NCI-H446 treated with DMSO at 0.1 percent for 48 hours (cell line): ENCODE results near the gene PABPN1.

Experiments used
- DNase-seq: peaks from one replicate; lab custom pipeline; 2025; lab: John Stamatoyannopoulos, UW

Gene PABPN1

GRCh38 chr14:23358042-23358441 lies 36.8 kb downstream of the PABPN1 start:
- no peak for DNase-seq

- DNase-seq = no peak
Observed at GRCh38 chr14:23358553-23359166, 37.4 kb downstream of the PABPN1 start.

GRCh38 chr14:23359167-23359626 lies 37.9 kb downstream of the PABPN1 start:
- DNase-seq = no peak

GRCh38 chr14:23359722-23360447 lies 38.6 kb downstream of the PABPN1 start:
- DNase-seq = no peak

GRCh38 chr14:23360496-23360895 lies 39.2 kb downstream of the PABPN1 start:
- DNase-seq = no peak

GRCh38 chr14:23361320-23361719 lies 40.1 kb downstream of the PABPN1 start:
- DNase-seq = no peak

GRCh38 chr14:23361763-23362162 lies 40.5 kb downstream of the PABPN1 start:
- no peak for DNase-seq

GRCh38 chr14:23362200-23362599 lies 40.9 kb downstream of the PABPN1 start:
- DNase-seq = no peak

GRCh38 chr14:23364164-23365035 lies 43.1 kb downstream of the PABPN1 start:
- peak; percentile 56 for DNase-seq

- no peak for DNase-seq
Observed at GRCh38 chr14:23365036-23365731, 43.9 kb downstream of the PABPN1 start, which contains the start of gene EFS. Gene EFS (minus strand): TSS chr14:23365172. CDS start chr14:23365025, 147 bp downstream.

- DNase-seq = peak; percentile 29
Observed at GRCh38 chr14:23365732-23366425, 44.6 kb downstream of the PABPN1 start.

GRCh38 chr14:23366426-23366921 lies 45.2 kb downstream of the PABPN1 start:
- DNase-seq = peak; percentile 35

- no peak for DNase-seq
Observed at GRCh38 chr14:23370221-23370620, 49.0 kb downstream of the PABPN1 start.

GRCh38 chr14:23371865-23372264 lies 50.6 kb downstream of the PABPN1 start:
- DNase-seq = no peak

GRCh38 chr14:23372509-23372908 lies 51.3 kb downstream of the PABPN1 start, which contains the start of gene IL25:
Gene IL25 (plus strand): TSS chr14:23372809.
- DNase-seq = no peak

- no peak for DNase-seq
Observed at GRCh38 chr14:23373041-23373440, 51.8 kb downstream of the PABPN1 start.
